Measurements from ENCODE around the gene USP40. TPM values are rescaled to one million over a fixed set of nuclear protein-coding genes. Genes with fewer than 3 reads are reported as not detected.

USP40 gene
- total and polyA plus RNA-seq, 2 of the 8 experiments (the other 6 are each of a cell fraction or from before 2014, with no cell fraction given), result 12.0 to 15.7 TPM

DNA sequence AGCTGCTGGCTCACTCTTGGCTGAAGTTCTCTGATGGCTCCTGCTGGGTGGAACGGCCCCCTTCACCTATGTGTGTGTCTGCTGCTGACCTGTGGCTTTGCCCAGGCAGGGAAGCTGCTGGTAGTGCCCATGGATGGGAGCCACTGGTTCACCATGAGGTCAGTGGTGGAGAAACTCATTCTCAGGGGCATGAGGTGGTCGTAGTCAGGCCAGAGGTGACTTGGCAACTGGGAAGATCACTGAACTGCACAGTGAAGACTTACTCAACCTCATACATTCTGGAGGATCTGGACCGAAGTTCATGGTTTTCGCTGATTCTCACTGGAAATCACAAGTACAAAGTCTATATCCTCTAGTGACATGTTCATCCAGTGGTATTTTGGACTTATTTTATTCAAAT is 36.9 kb upstream of the USP40 start (continued):
- TF ChIP-seq, protein P1, sequence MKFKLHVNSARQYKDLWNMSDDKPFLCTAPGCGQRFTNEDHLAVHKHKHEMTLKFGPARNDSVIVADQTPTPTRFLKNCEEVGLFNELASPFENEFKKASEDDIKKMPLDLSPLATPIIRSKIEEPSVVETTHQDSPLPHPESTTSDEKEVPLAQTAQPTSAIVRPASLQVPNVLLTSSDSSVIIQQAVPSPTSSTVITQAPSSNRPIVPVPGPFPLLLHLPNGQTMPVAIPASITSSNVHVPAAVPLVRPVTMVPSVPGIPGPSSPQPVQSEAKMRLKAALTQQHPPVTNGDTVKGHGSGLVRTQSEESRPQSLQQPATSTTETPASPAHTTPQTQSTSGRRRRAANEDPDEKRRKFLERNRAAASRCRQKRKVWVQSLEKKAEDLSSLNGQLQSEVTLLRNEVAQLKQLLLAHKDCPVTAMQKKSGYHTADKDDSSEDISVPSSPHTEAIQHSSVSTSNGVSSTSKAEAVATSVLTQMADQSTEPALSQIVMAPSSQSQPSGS (IDR thresholded peaks at IDR 0.05; ENCODE audit: low read length), result no peak
- TF ChIP-seq TEAD4 (IDR thresholded peaks at IDR 0.05; ENCODE audit: low read depth, low read length) (no peak), KDM5A (IDR thresholded peaks at IDR 0.05; ENCODE audit: low read length) (no peak), SP4 (IDR thresholded peaks at IDR 0.05; ENCODE audit: low read length) (no peak)
